ENCODE measurements around the gene BCAT1. TPM values are rescaled to one million over a fixed set of nuclear protein-coding genes. Genes with fewer than 3 reads are reported as not detected.

Gene BCAT1
- total RNA-seq, 1 experiment from 2014 or later = 5.8 TPM

DNA sequence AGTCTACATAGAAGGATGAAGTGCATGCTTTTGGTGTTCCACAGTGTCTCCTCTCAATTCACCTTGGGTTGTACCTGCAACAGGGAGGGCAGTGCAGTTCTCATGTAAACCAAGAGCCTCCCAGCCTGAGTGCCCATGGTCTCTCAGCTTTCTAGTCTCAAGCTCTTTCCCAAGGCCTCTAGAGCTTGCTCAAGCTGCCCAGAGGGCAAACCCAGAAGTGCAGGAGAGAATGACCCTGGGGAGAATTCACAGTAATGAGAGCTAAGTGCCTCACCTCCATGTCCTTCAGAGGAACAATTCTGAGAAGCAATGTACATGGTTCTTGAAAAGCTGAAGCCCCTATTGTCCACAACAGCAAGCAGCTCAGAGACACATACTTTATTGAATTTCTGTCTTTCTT, 180.5 kb downstream of the BCAT1 start:
- no peaks in the 10 kb centered on the region for H3K27me3 ChIP-seq (ENCODE audit: control insufficient read depth, insufficient read depth, low read length)
- DNase-seq (ENCODE audit: low read depth, low spot score) (no peak), ATAC-seq (no peak)
- POLR2A ChIA-PET = no interaction called here
- BruUV-seq (replicated peaks) = no TSS peak
- TF ChIP-seq, protein P1, sequence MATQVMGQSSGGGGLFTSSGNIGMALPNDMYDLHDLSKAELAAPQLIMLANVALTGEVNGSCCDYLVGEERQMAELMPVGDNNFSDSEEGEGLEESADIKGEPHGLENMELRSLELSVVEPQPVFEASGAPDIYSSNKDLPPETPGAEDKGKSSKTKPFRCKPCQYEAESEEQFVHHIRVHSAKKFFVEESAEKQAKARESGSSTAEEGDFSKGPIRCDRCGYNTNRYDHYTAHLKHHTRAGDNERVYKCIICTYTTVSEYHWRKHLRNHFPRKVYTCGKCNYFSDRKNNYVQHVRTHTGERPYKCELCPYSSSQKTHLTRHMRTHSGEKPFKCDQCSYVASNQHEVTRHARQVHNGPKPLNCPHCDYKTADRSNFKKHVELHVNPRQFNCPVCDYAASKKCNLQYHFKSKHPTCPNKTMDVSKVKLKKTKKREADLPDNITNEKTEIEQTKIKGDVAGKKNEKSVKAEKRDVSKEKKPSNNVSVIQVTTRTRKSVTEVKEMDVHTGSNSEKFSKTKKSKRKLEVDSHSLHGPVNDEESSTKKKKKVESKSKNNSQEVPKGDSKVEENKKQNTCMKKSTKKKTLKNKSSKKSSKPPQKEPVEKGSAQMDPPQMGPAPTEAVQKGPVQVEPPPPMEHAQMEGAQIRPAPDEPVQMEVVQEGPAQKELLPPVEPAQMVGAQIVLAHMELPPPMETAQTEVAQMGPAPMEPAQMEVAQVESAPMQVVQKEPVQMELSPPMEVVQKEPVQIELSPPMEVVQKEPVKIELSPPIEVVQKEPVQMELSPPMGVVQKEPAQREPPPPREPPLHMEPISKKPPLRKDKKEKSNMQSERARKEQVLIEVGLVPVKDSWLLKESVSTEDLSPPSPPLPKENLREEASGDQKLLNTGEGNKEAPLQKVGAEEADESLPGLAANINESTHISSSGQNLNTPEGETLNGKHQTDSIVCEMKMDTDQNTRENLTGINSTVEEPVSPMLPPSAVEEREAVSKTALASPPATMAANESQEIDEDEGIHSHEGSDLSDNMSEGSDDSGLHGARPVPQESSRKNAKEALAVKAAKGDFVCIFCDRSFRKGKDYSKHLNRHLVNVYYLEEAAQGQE (IDR thresholded peaks at IDR 0.05; ENCODE audit: insufficient read depth in 1 of 2, low read depth in 2 of 2, low read length in 1 of 2) = no peak
- TF ChIP-seq, protein P2, sequence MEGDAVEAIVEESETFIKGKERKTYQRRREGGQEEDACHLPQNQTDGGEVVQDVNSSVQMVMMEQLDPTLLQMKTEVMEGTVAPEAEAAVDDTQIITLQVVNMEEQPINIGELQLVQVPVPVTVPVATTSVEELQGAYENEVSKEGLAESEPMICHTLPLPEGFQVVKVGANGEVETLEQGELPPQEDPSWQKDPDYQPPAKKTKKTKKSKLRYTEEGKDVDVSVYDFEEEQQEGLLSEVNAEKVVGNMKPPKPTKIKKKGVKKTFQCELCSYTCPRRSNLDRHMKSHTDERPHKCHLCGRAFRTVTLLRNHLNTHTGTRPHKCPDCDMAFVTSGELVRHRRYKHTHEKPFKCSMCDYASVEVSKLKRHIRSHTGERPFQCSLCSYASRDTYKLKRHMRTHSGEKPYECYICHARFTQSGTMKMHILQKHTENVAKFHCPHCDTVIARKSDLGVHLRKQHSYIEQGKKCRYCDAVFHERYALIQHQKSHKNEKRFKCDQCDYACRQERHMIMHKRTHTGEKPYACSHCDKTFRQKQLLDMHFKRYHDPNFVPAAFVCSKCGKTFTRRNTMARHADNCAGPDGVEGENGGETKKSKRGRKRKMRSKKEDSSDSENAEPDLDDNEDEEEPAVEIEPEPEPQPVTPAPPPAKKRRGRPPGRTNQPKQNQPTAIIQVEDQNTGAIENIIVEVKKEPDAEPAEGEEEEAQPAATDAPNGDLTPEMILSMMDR (IDR thresholded peaks at IDR 0.05) = no peak
- TF ChIP-seq POLR2AphosphoS5 (IDR thresholded peaks at IDR 0.05; ENCODE audit: low read depth, low read length) (no peak), SIN3A (IDR thresholded peaks at IDR 0.05; ENCODE audit: borderline replicate concordance, insufficient read depth, low read depth, low read length) (no peak), TCF7L2 (IDR thresholded peaks at IDR 0.05; ENCODE audit: low read depth, low read length) (no peak)
- H3K27ac ChIP-seq (ENCODE audit: low read length) = no peak overlapping the region
- intact Hi-C loops (cut with micrococcal nuclease; ENCODE audit: unreplicated experiment) (no loop called here), in situ Hi-C loops (cut with HindIII; ENCODE audit: low pct_unique_long_range_greater_than_20kb, low sequenced_read_pairs) (no loop called here)
- H3K9me3 ChIP-seq (ENCODE audit: control insufficient read depth, insufficient read depth, low read depth, low read length) = 0 out of 2 replicates have a peak, but pooled peaks cover 5% of the 10 kb centered on the region
- no peaks in the 10 kb centered on the region for H3K36me3 ChIP-seq (ENCODE audit: control insufficient read depth, insufficient read depth, low read length)
- no peak overlapping the region for H3K4me3 ChIP-seq (ENCODE audit: low read depth in 2 of 2, low read length in 2 of 2)
- CTCF ChIA-PET = no interaction called here
- no peaks in the 10 kb centered on the region for H3K4me1 ChIP-seq (ENCODE audit: control insufficient read depth, insufficient read depth, low read length)

DNA sequence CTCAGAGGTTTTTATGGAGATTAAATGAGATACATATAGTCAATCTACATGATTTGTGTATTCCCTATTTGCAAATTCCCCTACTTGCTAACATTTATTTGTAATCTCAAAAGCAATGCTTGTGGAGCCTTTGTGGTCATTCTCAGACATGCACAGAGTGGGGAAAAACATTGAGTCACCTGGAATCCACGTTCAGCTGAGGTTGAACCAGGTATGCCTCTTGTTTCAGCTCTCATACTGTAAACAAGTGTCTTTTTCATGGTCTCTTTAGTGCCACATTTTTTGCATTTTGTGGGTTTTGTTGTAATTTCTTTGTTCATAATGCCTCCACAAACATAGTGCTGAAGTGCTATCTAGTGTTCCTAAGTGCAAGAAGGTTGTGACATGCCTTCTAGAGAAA, 181.9 kb downstream of the BCAT1 start:
- Histone ChIP-seq H3K4me3 (ENCODE audit: low read depth in 2 of 2, low read length in 2 of 2) (no peak overlapping the region), H3K9me3 (ENCODE audit: control insufficient read depth, insufficient read depth, low read depth, low read length) (0 out of 2 replicates have a peak, but pooled peaks cover 5% of the 10 kb centered on the region), H3K27me3 (ENCODE audit: control insufficient read depth, insufficient read depth, low read length) (no peaks in the 10 kb centered on the region), H3K27ac (ENCODE audit: low read length) (no peak overlapping the region), H3K36me3 (ENCODE audit: control insufficient read depth, insufficient read depth, low read length) (no peaks in the 10 kb centered on the region), H3K4me1 (ENCODE audit: control insufficient read depth, insufficient read depth, low read length) (no peaks in the 10 kb centered on the region)
- DNase-seq (ENCODE audit: low read depth, low spot score) (no peak), ATAC-seq (no peak)
- in situ Hi-C loops (cut with HindIII; ENCODE audit: low pct_unique_long_range_greater_than_20kb, low sequenced_read_pairs) = no loop called here
- BruUV-seq (replicated peaks) = no TSS peak
- no peak for TF ChIP-seq TCF7L2 (IDR thresholded peaks at IDR 0.05; ENCODE audit: low read depth, low read length)
- TF ChIP-seq SIN3A (IDR thresholded peaks at IDR 0.05; ENCODE audit: borderline replicate concordance, insufficient read depth, low read depth, low read length) = no peak
- TF ChIP-seq POLR2AphosphoS5 (IDR thresholded peaks at IDR 0.05; ENCODE audit: low read depth, low read length) = no peak
- TF ChIP-seq, protein P2 (IDR thresholded peaks at IDR 0.05) = no peak
- TF ChIP-seq, protein P1 (IDR thresholded peaks at IDR 0.05; ENCODE audit: insufficient read depth in 1 of 2, low read depth in 2 of 2, low read length in 1 of 2) = no peak
- intact Hi-C loops (cut with micrococcal nuclease; ENCODE audit: unreplicated experiment) = loop anchor here (2.0 kb wide), 1 partner anchor 20 kb away; no protein-coding TSS in a partner anchor
- CTCF ChIA-PET = no interaction called here
- POLR2A ChIA-PET = no interaction called here
